Hepatocyte (in vitro differentiated cells): Measurements from ENCODE around the gene IL17RC. TPM values are rescaled to one million over a fixed set of nuclear protein-coding genes. Genes with fewer than 3 reads are reported as not detected.
A peak's percentile ranks its signal among the peaks of the same experiment; 100 is the strongest.

Experiments used
- DNase-seq: peaks from one replicate; pipeline ENCODE4 v3.0.0-alpha.2; 2016; ENCODE audit warnings: low spot score
- H2AFZ ChIP-seq: fragments of 200-600 bp; sonication (generic); 2 replicates; pipeline ENCODE4 v1.6.0; 2016; ENCODE audit warnings: antibody characterized with exemption, mild to moderate bottlenecking
- H3K27ac ChIP-seq: fragments of 200-600 bp; sonication (generic); 2 replicates; pipeline ENCODE4 v1.5.1; 2016; ENCODE audit warnings: mild to moderate bottlenecking
- H3K27me3 ChIP-seq: fragments of 200-600 bp; sonication (generic); 2 replicates; pipeline ENCODE4 v1.6.1; 2016
- H3K36me3 ChIP-seq: fragments of 200-600 bp; sonication (generic); replicated peaks from 2 replicates; pipeline ENCODE4 v1.5.1; 2016; ENCODE audit warnings: low read depth; ENCODE audit not compliant: insufficient read depth
- H3K4me1 ChIP-seq: fragments of 200-600 bp; sonication (generic); 2 replicates; pipeline ENCODE4 v1.5.1; 2016; ENCODE audit warnings: mild to moderate bottlenecking, moderate library complexity; ENCODE audit not compliant: insufficient read depth
- H3K4me2 ChIP-seq: fragments of 200-600 bp; sonication (generic); 2 replicates; pipeline ENCODE4 v1.6.0; 2016
- H3K4me3 ChIP-seq: fragments of 200-600 bp; sonication (generic); 2 replicates; pipeline ENCODE4 v1.5.1; 2016; ENCODE audit warnings: mild to moderate bottlenecking
- H3K79me2 ChIP-seq: fragments of 200-600 bp; sonication (generic); 2 replicates; pipeline ENCODE4 v1.6.0; 2017; ENCODE audit warnings: mild to moderate bottlenecking
- H3K9me2 ChIP-seq: fragments of 200-600 bp; sonication (generic); replicated peaks from 2 replicates; pipeline ENCODE4 v1.6.0; 2017; ENCODE audit warnings: mild to moderate bottlenecking; ENCODE audit not compliant: insufficient read depth
- H3K9me3 ChIP-seq: fragments of 200-600 bp; sonication (generic); 2 replicates; pipeline ENCODE4 v1.5.1; 2016; ENCODE audit warnings: low read depth, mild to moderate bottlenecking
- H4K20me1 ChIP-seq: fragments of 200-600 bp; sonication (generic); 2 replicates; pipeline ENCODE4 v1.6.0; 2016; ENCODE audit warnings: mild to moderate bottlenecking; ENCODE audit not compliant: insufficient read depth, poor library complexity, severe bottlenecking
- CTCF ChIP-seq: fragments of 200-600 bp; sonication (generic); IDR thresholded peaks from 2 replicates; pipeline ENCODE4 v1.5.1; 2016; ENCODE audit warnings: antibody characterized with exemption, mild to moderate bottlenecking; ENCODE audit not compliant: poor library complexity
- EZH2 ChIP-seq: fragments of 200-600 bp; sonication (generic); IDR thresholded peaks from 2 replicates; pipeline ENCODE4 v1.6.1; 2016; ENCODE audit warnings: antibody characterized with exemption, mild to moderate bottlenecking, borderline replicate concordance
- EZH2phosphoT487 ChIP-seq: fragments of 200-600 bp; sonication (generic); IDR thresholded peaks from one replicate; pipeline ENCODE4 v1.6.1; 2018; ENCODE audit warnings: antibody characterized with exemption, mild to moderate bottlenecking, low read depth, moderate library complexity; ENCODE audit not compliant: unreplicated experiment, severe bottlenecking
- WGBS: methylation state at CpG from one replicate; pipeline ENCODE4 v1.1.6; 2016; ENCODE audit warnings: low lambda C conversion rate; ENCODE audit errors: missing lambda C conversion rate; 5-methylcytosine and 5-hydroxymethylcytosine counted together
- polyA plus RNA-seq: library from polyadenylated mRNA; unstranded; fragments of >200 nt; fragmentation: Nextera tagmentation; extraction: Ambion mirVana; gene quantifications from 2 replicates; pipeline ENCODE4 v1.2.1, GENCODE V29; 2016
- total RNA-seq: library from RNA; depleted of rRNA; stranded (reverse); fragments of >200 nt; gene quantifications from 2 replicates; pipeline ENCODE4 v1.2.3, GENCODE V29; 2014

The IL17RC gene
- total and polyA plus RNA-seq, 2 experiments from 2014 or later, result 27.3 to 47.8 TPM

- Histone ChIP-seq H2AFZ (no peak overlapping the region), H3K9me3 (no peaks in the 10 kb centered on the region), H3K36me3 (no peaks in the 10 kb centered on the region), H3K4me3 (no peak overlapping the region), H3K79me2 (peaks cover 12% of the 10 kb centered on the region), H3K4me1 (peaks cover 37% of the 10 kb centered on the region), H4K20me1 (no peaks in the 10 kb centered on the region), H3K27ac (no peak overlapping the region), H3K9me2 (no peaks in the 10 kb centered on the region), H3K4me2 (peak overlapping the region; percentile 94), H3K27me3 (no peaks in the 10 kb centered on the region)
- DNase-seq, result no peak
- 97% methylated on average over 8 of the region's 8 CpGs for WGBS
- TF ChIP-seq EZH2 (no peak), CTCF (no peak), EZH2phosphoT487 (no peak)
These were observed 1.6 kb downstream of the IL17RC start for GRCh38 chr3:9918261-9919038.

GRCh38 chr3:9928158-9928557 is 11.3 kb downstream of the IL17RC start:
- 99% methylated on average over 21 of the region's 23 CpGs for WGBS
- H2AFZ ChIP-seq, result no peak overlapping the region
- no peak for TF ChIP-seq CTCF
- no peak for TF ChIP-seq EZH2
- no peak for TF ChIP-seq EZH2phosphoT487

GRCh38 chr3:9930804-9931418 is 14.0 kb downstream of the IL17RC start:
- Histone ChIP-seq H2AFZ (no peak overlapping the region), H3K9me2 (no peaks in the 10 kb centered on the region), H3K9me3 (no peaks in the 10 kb centered on the region), H3K27me3 (no peaks in the 10 kb centered on the region), H3K4me3 (no peak overlapping the region), H3K36me3 (no peaks in the 10 kb centered on the region), H3K27ac (no peak overlapping the region), H3K4me2 (no peak overlapping the region), H4K20me1 (no peaks in the 10 kb centered on the region), H3K4me1 (peaks cover 29% of the 10 kb centered on the region), H3K79me2 (peaks cover 16% of the 10 kb centered on the region)
- no peak for DNase-seq
- TF ChIP-seq EZH2phosphoT487 (no peak), CTCF (peak; percentile 25), EZH2 (no peak)
- 99% methylated on average over 4 of the region's 4 CpGs for whole genome bisulfite sequencing

More at GRCh38 chr3:9928158-9928557, 11.3 kb downstream of the IL17RC start:
- Histone ChIP-seq H3K9me3 (no peaks in the 10 kb centered on the region), H3K9me2 (no peaks in the 10 kb centered on the region), H3K4me2 (no peak overlapping the region), H3K27me3 (no peaks in the 10 kb centered on the region), H4K20me1 (no peaks in the 10 kb centered on the region), H3K36me3 (no peaks in the 10 kb centered on the region), H3K79me2 (no peaks in the 10 kb centered on the region), H3K27ac (no peak overlapping the region), H3K4me3 (no peak overlapping the region), H3K4me1 (peaks cover 12% of the 10 kb centered on the region)
- no peak for DNase-seq
